Nucleus accumbens (tissue), 56 donors: Measurements from ENCODE around the gene DCT.

Experiments used
- DNase-seq, 56 donors: peaks; one replicate each; lab custom pipeline; 2025; lab: John Stamatoyannopoulos, UW

DCT gene

GRCh38 chr13:94408314-94409036, 71.0 kb downstream of the DCT start:
- DNase-seq: no peak

- no peak for DNase-seq
These were observed 78.6 kb downstream of the DCT start for GRCh38 chr13:94400874-94401273.

DNA sequence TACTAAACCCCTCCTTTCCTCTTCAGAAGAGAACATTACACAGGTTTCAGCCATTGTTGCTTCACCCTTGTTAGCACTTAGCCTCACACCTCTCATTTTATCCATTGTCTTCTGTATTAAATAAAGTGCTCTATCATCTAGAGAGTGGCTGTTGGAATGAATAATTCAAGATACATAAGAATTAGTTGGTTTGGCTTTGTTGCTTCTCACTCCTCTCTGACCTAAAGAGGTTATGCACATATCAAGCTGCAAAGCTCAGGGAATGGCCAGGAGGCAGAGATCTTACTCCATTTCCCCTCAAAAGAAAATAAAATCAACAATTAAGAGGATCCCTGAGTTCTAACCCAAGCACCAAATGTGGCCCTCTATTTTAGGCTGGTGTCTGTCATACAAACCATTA, 79.7 kb downstream of the DCT start:
- no peak for DNase-seq

- no peak for DNase-seq
These were observed 83.6 kb downstream of the DCT start for GRCh38 chr13:94395860-94396259.

GRCh38 chr13:94394723-94395122, 84.8 kb downstream of the DCT start:
- no peak for DNase-seq

DNA sequence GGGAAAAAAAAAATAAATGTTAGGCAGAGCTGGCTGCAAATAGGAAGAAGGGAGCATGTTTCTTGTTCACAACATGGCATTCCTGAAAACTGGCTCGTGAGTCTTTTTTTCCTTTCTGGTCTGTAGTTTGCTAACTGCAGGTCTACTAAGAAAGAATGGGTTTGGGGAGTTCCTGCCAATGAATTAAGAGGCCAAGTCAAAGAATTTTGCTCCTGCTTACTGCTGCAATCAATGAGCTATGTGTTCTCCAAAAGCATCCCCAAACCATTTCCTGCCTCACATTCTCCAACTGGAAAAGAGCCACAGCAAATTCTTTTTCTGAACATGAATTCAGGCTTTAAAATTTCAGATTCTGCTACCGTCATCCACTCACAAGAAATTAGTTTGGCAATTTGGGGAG, 88.6 kb downstream of the DCT start:
- no peak for DNase-seq

DNA sequence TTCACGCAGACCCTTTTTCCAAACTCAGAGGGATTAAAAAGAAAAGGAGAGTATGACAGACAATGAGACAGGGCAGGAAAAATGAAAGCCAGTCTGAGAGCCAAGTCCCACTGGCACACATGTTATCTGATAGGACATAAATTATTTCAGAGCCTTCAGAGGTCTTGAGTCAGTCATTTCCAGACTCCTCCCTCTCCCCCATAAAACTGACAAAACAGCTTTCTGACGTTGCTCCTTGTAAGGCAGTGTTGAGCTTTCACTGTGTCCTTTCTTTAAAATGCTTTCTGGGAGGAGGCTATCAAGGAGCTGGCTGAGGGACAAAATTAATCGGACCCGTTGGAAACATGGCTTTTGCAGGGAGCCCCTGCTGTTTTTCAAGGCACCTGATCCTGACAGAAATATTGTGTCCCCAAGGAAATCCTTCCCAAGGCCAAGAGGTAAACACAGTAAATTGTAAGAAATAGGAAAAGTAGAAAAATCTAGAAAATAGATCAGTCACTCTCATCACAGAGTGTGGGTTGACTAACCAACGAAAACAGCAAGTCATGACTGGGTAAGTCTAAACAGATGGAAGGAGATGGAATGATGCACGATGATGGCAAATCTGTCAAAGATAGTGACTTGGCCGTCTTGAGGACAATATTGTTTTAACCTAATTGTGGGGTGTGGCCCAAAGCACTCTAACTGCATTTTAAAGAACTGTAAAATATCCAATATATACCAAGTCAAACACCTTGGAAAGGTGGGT, 89.7 kb downstream of the DCT start:
- no peak for DNase-seq

DNA sequence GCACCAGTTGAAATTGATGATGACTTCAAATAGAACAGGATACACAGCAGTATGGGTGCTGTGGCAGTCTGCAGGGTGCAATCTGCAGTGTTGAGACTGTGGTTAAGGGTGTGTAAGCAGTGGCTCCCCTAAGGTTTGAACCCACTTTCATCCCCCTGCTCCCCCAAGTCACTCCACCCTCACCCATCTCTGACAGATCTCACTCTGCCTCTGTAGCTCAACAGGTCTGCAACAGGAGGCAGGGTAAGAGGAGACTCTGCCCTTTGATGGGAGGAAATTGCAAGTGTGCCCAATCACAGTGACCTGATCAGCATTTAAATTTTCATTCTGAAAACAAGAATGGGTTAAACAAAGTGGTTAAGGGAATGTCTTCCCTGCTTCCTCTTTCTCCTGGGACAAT, 92.4 kb downstream of the DCT start:
- DNase-seq: no peak
